CD4-positive, alpha-beta T cell (primary cell): ENCODE results near the gene NPBWR2. TPM values are rescaled to one million over a fixed set of nuclear protein-coding genes. Genes with fewer than 3 reads are reported as not detected.
"Not testable (repeated sequence)": the region's sequence is repeated elsewhere in the genome, so short reads cannot be mapped to it uniquely, and the experiment has no call there.

Experiments used
- ATAC-seq: fragments of 200-7000 bp; cut with Tn5 transposase; one replicate; pipeline ENCODE4 v1.10.0; 2022; ENCODE audit warnings: mild to moderate bottlenecking; ENCODE audit not compliant: poor library complexity
- CTCF ChIA-PET: fragments of 350-600 bp; sonication (Branson Sonifier 250); formaldehyde crosslinking; loops from one replicate; lab custom pipeline; 2021; ENCODE audit warnings: antibody characterized with exemption, inconsistent platforms; lab: Charles Lee
- POLR2A ChIA-PET: fragments of 350-600 bp; sonication (Branson Sonifier 250); formaldehyde crosslinking; loops from one replicate; lab custom pipeline; 2021; ENCODE audit warnings: antibody characterized with exemption, inconsistent platforms; lab: Charles Lee
- DNase-seq, 14 experiments: peaks; one replicate each; pipeline ENCODE4 v3.0.0-alpha.2; 2013 to 2020; ENCODE audit warnings: mixed read lengths in 2 of 14
- H3K27ac ChIP-seq, 2 donors: one replicate each; pipeline versions ENCODE4 v1.5.1 to v1.7.0; 2013; ENCODE audit warnings: low read length in 2 of 2, low read depth in 1 of 2, mild to moderate bottlenecking in 1 of 2
- H3K27me3 ChIP-seq, 2 experiments: 1 replicate in 1 of 2; 2 replicates in 1 of 2; pipeline versions ENCODE4 v1.6.1 to v1.7.0; 2013; ENCODE audit warnings: low read length in 2 of 2, control low read depth in 1 of 2, mild to moderate bottlenecking in 1 of 2, moderate library complexity in 1 of 2; ENCODE audit not compliant: insufficient read depth in 2 of 2, control insufficient read depth in 1 of 2
- H3K36me3 ChIP-seq: one replicate; pipeline ENCODE4 v1.6.1; 2013; ENCODE audit warnings: low read length, control low read depth; ENCODE audit not compliant: insufficient read depth
- H3K4me1 ChIP-seq: one replicate; pipeline ENCODE4 v1.6.1; 2013; ENCODE audit warnings: low read length, control low read depth; ENCODE audit not compliant: insufficient read depth
- H3K4me3 ChIP-seq: one replicate; pipeline ENCODE4 v1.5.1; 2013; ENCODE audit warnings: mild to moderate bottlenecking, low read length, moderate library complexity
- H3K9me3 ChIP-seq, 2 experiments: 1 replicate in 1 of 2; 2 replicates in 1 of 2; pipeline versions ENCODE4 v1.6.1 to v1.7.0; 2013; ENCODE audit warnings: low read length in 2 of 2, mild to moderate bottlenecking in 2 of 2, control low read depth in 1 of 2, moderate library complexity in 1 of 2; ENCODE audit not compliant: control insufficient read depth in 1 of 2, insufficient read depth in 1 of 2
- H3K27ac Mint-ChIP-seq: one replicate; pipeline ENCODE4 v1.8.0; 2020; ENCODE audit warnings: mixed read lengths
- H3K27me3 Mint-ChIP-seq: one replicate; pipeline ENCODE4 v1.8.0; 2021; ENCODE audit warnings: mixed read lengths
- H3K36me3 Mint-ChIP-seq: one replicate; pipeline ENCODE4 v1.8.0; 2021; ENCODE audit warnings: low read depth, mixed read lengths
- H3K4me1 Mint-ChIP-seq: one replicate; pipeline ENCODE4 v1.8.0; 2021; ENCODE audit warnings: low read depth, mixed read lengths
- H3K4me3 Mint-ChIP-seq: one replicate; pipeline ENCODE4 v1.8.0; 2020; ENCODE audit warnings: mild to moderate bottlenecking, mixed read lengths
- H3K9me3 Mint-ChIP-seq: one replicate; pipeline ENCODE4 v1.8.0; 2020; ENCODE audit warnings: mixed read lengths
- CTCF ChIP-seq: fragments of 200-600 bp; IDR thresholded peaks from one replicate; pipeline ENCODE4 v1.8.0; 2022; ENCODE audit warnings: antibody characterized with exemption, mild to moderate bottlenecking
- intact Hi-C, 2 experiments: fragments of 100-400 bp; cut with DNase I in 1 of 2; cut with micrococcal nuclease in 1 of 2; formaldehyde crosslinking; loops; one replicate each; pipeline versions ENCODE4 v1.15.1 to v1.9.0; 2023 to 2025; cut with DNase I, micrococcal nuclease
- total RNA-seq, 174 experiments: library from RNA in 2 of 174; stranded (reverse) in 2 of 174; gene quantifications; one replicate each; pipeline ENCODE4 v1.2.3 and lab custom pipeline; 2021 to 2026

NPBWR2 gene
- total RNA-seq, 2 experiments from 2014 or later = 0.38 to 0.47 TPM

DNA sequence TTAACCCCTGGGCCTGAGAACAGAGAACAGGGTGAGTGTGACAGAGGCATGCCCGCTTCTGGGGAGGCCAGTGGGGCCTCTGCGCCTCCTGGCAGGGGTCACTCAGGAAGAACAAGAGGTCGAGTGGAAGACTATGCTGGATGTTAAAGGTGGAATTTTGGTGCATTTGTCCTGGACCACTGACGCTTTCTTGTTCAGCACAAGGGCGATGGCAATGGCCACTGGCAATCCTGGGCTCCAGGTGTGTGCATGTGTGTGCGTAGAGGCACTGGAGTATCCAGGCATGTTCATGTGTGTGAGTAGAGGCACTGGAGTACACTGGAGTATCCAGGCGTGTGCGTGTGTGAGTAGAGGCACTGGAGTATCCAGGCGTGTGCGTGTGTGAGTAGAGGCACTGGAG is 23.5 kb upstream of the NPBWR2 start:
- Histone ChIP-seq H3K4me1 (no peaks in the 10 kb centered on the region), H3K27ac (no peak overlapping the region), H3K9me3 (no peaks in the 10 kb centered on the region), H3K4me3 (no peak overlapping the region), H3K27me3 (peaks cover 6 to 8% of the 10 kb centered on the region in 2 experiments), H3K36me3 (no peaks in the 10 kb centered on the region)
- Mint-ChIP-seq H3K36me3 (no peaks in the 10 kb centered on the region), H3K9me3 (no peaks in the 10 kb centered on the region), H3K4me3 (no peak overlapping the region), H3K4me1 (no peaks in the 10 kb centered on the region), H3K27ac (no peak overlapping the region), H3K27me3 (peaks cover 39% of the 10 kb centered on the region)
- no peak for TF ChIP-seq CTCF
- ChIA-PET POLR2A (no interaction called here), CTCF (no interaction called here)
- intact Hi-C loops = no loop called here
- no peak for DNase-seq
- no peak for ATAC-seq

GRCh38 chr20:64130271-64130670 is 22.9 kb upstream of the NPBWR2 start:
- Mint-ChIP-seq H3K4me3 (no peak overlapping the region), H3K4me1 (no peaks in the 10 kb centered on the region), H3K36me3 (no peaks in the 10 kb centered on the region), H3K27ac (no peak overlapping the region), H3K27me3 (peaks cover 35% of the 10 kb centered on the region), H3K9me3 (no peaks in the 10 kb centered on the region)
- no peak for TF ChIP-seq CTCF
- H3K9me3 ChIP-seq = no peaks in the 10 kb centered on the region
- ATAC-seq (no peak), DNase-seq (no peak)
- H3K4me1 ChIP-seq = no peaks in the 10 kb centered on the region
- H3K27ac ChIP-seq = no peak overlapping the region
- peaks cover 6 to 8% of the 10 kb centered on the region in 2 experiments for H3K27me3 ChIP-seq
- intact Hi-C loops = no loop called here
- H3K36me3 ChIP-seq = no peaks in the 10 kb centered on the region
- ChIA-PET CTCF (no interaction called here), POLR2A (no interaction called here)
- H3K4me3 ChIP-seq = no peak overlapping the region

DNA sequence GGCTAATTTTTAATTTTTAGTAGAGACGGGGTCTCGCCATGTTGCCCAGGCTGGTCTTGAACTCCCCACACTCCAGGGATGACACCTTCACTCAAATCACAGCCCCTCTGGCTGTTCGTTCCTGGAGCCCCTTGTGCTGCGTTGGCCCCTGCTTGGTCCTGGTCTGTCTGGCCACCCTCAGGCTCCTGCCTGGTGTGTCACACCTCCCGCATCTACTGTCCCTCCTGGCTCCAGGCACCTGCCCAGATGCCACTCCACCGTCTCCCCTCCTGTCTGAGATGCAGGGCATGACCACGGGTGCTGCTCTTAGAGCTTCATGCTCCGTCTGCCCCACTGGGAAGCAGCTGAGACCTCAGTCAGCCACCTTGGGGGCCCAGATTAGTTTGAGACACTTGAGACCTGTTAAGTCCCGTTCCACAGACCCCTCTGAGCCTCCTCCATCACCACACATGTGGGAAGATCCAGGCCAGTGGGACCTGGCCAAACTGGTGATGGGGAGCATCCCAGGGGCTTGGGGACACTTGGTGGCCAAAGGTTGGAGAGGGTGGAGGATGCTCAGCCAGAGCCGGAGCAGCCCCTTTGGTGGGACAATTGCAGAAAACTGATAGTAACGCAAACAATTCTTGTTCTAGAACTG is 21.9 kb upstream of the NPBWR2 start:
- H3K4me3 ChIP-seq = no peak overlapping the region
- Mint-ChIP-seq H3K36me3 (no peaks in the 10 kb centered on the region), H3K27ac (no peak overlapping the region), H3K9me3 (no peaks in the 10 kb centered on the region), H3K27me3 (peaks cover 40% of the 10 kb centered on the region), H3K4me3 (no peak overlapping the region), H3K4me1 (no peaks in the 10 kb centered on the region)
- intact Hi-C loops = loop anchor here in 1 of 2 experiments (10.0 kb wide), 1 partner anchor 344 kb away; no protein-coding TSS in a partner anchor
- POLR2A ChIA-PET = no interaction called here
- DNase-seq = no peak
- no peak for ATAC-seq
- no peak overlapping the region for H3K27ac ChIP-seq
- no peaks in the 10 kb centered on the region for H3K9me3 ChIP-seq
- peaks cover 6 to 8% of the 10 kb centered on the region in 2 experiments for H3K27me3 ChIP-seq
- TF ChIP-seq CTCF = no peak
- no peaks in the 10 kb centered on the region for H3K36me3 ChIP-seq
- CTCF ChIA-PET = no interaction called here
- no peaks in the 10 kb centered on the region for H3K4me1 ChIP-seq

GRCh38 chr20:64123517-64123916 is 16.2 kb upstream of the NPBWR2 start:
- POLR2A ChIA-PET, H3K27me3 ChIP-seq, H3K27ac ChIP-seq, ATAC-seq, H3K27ac Mint-ChIP-seq, H3K4me3 Mint-ChIP-seq, H3K9me3 Mint-ChIP-seq, H3K36me3 Mint-ChIP-seq, H3K4me1 Mint-ChIP-seq, H3K36me3 ChIP-seq, H3K9me3 ChIP-seq, H3K4me3 ChIP-seq, DNase-seq: not testable (repeated sequence)
- H3K4me1 ChIP-seq = peaks cover 13% of the 10 kb centered on the region
- intact Hi-C loops = loop anchor here (5.0 to 10.0 kb wide), 5 partner anchors 141 to 626 kb away; partner anchors contain the start of genes EEF1A2 (in 1 of the 2), PRPF6 (in 1 of the 2) and PTK6 (in 1 of the 2)
- H3K27me3 Mint-ChIP-seq = peaks cover 21% of the 10 kb centered on the region
- CTCF ChIA-PET = interaction anchor here (4.0 kb wide), 1 partner anchor 41 kb away, joined by 25 read pairs; the partner anchor contains the start of gene LKAAEAR1

DNA sequence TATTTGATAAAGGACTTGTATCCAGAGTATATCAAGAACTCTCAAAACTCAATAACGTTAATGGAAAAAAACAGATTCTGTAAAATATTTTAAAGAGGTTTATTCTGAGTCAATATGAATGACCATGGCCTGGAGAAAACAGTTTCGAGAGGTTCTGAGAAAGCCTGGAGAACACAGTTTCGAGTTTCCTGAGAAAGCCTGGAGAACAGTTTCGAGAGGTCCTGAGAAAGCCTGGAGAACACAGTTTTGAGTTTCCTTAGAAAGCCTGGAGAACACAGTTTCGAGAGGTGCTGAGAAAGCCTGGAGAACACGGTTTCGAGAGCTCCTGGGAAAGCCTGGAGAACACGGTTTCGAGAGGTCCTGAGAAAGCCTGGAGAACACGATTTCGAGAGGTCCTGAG is 15.6 kb upstream of the NPBWR2 start:
- not testable (repeated sequence) for H3K9me3 Mint-ChIP-seq, H3K9me3 ChIP-seq, H3K36me3 Mint-ChIP-seq, H3K4me3 Mint-ChIP-seq, H3K4me3 ChIP-seq, DNase-seq, H3K27ac Mint-ChIP-seq, ATAC-seq, H3K27ac ChIP-seq, H3K36me3 ChIP-seq, H3K4me1 Mint-ChIP-seq, H3K27me3 ChIP-seq
- H3K4me1 ChIP-seq = peaks cover 13% of the 10 kb centered on the region
- intact Hi-C loops = loop anchor here (5.0 to 10.0 kb wide), 5 partner anchors 141 to 626 kb away; partner anchors contain the start of genes EEF1A2 (in 1 of the 2), PRPF6 (in 1 of the 2) and PTK6 (in 1 of the 2)
- POLR2A ChIA-PET = interaction anchor here (0.7 kb wide), 1 partner anchor 645 kb away, joined by 4 read pairs; no protein-coding TSS in a partner anchor
- CTCF ChIA-PET = interaction anchor here (1.5 to 4.0 kb wide), 2 partner anchors 40 to 85 kb away, joined by 8 to 25 read pairs; partner anchors contain the start of gene LKAAEAR1
- peaks cover 15% of the 10 kb centered on the region for H3K27me3 Mint-ChIP-seq
